SH-SY5Y (cell line): Measurements from ENCODE around the gene PLAC1.

Experiments used
- GATA2 ChIP-seq: IDR thresholded peaks from 2 replicates; pipeline ENCODE4 v1.6.1; 2011; ENCODE audit warnings: mild to moderate bottlenecking, low read depth, low read length
- GATA3 ChIP-seq: IDR thresholded peaks from 2 replicates; pipeline ENCODE4 v1.6.1; 2011; ENCODE audit warnings: low read depth, mild to moderate bottlenecking, low read length, moderate library complexity

- TF ChIP-seq GATA2: no peak
- TF ChIP-seq GATA3: no peak
These were observed 57.6 kb downstream of the PLAC1 start for GRCh38 chrX:134600714-134601113.
